SK-N-SH (cell line): ENCODE results near the gene CD276. TPM values are rescaled to one million over a fixed set of nuclear protein-coding genes. Genes with fewer than 3 reads are reported as not detected.
A peak's percentile ranks its signal among the peaks of the same experiment; 100 is the strongest.

Experiments
- FOXJ3 ChIP-seq: sonication (generic); formaldehyde crosslinking; IDR thresholded peaks from 2 replicates; pipeline ENCODE4 v1.5.1; 2020; ENCODE audit warnings: mild to moderate bottlenecking, missing genetic modification reagents
- GATA2 ChIP-seq: sonication (generic); formaldehyde crosslinking; IDR thresholded peaks from 2 replicates; pipeline ENCODE4 v1.5.0; 2020; ENCODE audit warnings: mild to moderate bottlenecking, missing genetic modification reagents
- MXI1 ChIP-seq: IDR thresholded peaks from 2 replicates; pipeline ENCODE4 v1.6.1; 2012; ENCODE audit warnings: mild to moderate bottlenecking, low read depth, low read length, improper control_type of control experiment
- RAD21 ChIP-seq: IDR thresholded peaks from 2 replicates; pipeline ENCODE4 v1.6.1; 2012; ENCODE audit warnings: mild to moderate bottlenecking, low read length
- RCOR1 ChIP-seq: fragments of 150-350 bp; IDR thresholded peaks from 2 replicates; pipeline ENCODE4 v1.6.1; 2017; ENCODE audit warnings: antibody characterized with exemption, low read length
- RFX5 ChIP-seq: IDR thresholded peaks from 2 replicates; pipeline ENCODE4 v1.6.1; 2012; ENCODE audit warnings: mild to moderate bottlenecking, improper control_type of control experiment, low read length
- RXRA ChIP-seq: IDR thresholded peaks from 2 replicates; pipeline ENCODE4 v1.4.0; 2012; ENCODE audit warnings: low read depth, mild to moderate bottlenecking, borderline replicate concordance
- SIN3A ChIP-seq: IDR thresholded peaks from 2 replicates; pipeline ENCODE4 v1.6.1; 2012; ENCODE audit warnings: low read depth, mild to moderate bottlenecking, low read length, moderate library complexity, borderline replicate concordance
- TAF1 ChIP-seq: IDR thresholded peaks from 2 replicates; pipeline ENCODE4 v1.6.1; 2012; ENCODE audit warnings: low read depth, mild to moderate bottlenecking, low read length, moderate library complexity, borderline replicate concordance
- TEAD4 ChIP-seq: IDR thresholded peaks from 2 replicates; pipeline ENCODE4 v1.4.0; 2012; ENCODE audit warnings: mild to moderate bottlenecking, borderline replicate concordance; ENCODE audit not compliant: insufficient read depth
- polyA plus RNA-seq, 3 experiments: library from polyadenylated mRNA; depleted of rRNA; stranded (reverse); fragments of >200 nt; gene quantifications; 2 replicates each; pipeline ENCODE4 v1.2.3, GENCODE V29; 2012
- TF ChIP-seq, protein P1 (sequence below): IDR thresholded peaks from 2 replicates; pipeline ENCODE4 v1.4.0; 2012; ENCODE audit warnings: low read depth, borderline replicate concordance
- TF ChIP-seq, protein P2 (sequence below): IDR thresholded peaks from 2 replicates; pipeline ENCODE4 v1.6.1; 2012; ENCODE audit warnings: mild to moderate bottlenecking, low read depth, low read length, moderate library complexity
- TF ChIP-seq, protein P3 (sequence below): fragments of 150-350 bp; IDR thresholded peaks from 2 replicates; pipeline ENCODE4 v1.6.1; 2016; ENCODE audit warnings: mild to moderate bottlenecking, low read depth, low read length
- TF ChIP-seq, protein P4 (sequence below): IDR thresholded peaks from 2 replicates; pipeline ENCODE4 v1.4.0; 2012; ENCODE audit warnings: low read depth, borderline replicate concordance

CD276 gene
- polyA plus RNA-seq, 1 of the 3 experiments (the other 2 are of a cell fraction): 86.2 TPM

DNA sequence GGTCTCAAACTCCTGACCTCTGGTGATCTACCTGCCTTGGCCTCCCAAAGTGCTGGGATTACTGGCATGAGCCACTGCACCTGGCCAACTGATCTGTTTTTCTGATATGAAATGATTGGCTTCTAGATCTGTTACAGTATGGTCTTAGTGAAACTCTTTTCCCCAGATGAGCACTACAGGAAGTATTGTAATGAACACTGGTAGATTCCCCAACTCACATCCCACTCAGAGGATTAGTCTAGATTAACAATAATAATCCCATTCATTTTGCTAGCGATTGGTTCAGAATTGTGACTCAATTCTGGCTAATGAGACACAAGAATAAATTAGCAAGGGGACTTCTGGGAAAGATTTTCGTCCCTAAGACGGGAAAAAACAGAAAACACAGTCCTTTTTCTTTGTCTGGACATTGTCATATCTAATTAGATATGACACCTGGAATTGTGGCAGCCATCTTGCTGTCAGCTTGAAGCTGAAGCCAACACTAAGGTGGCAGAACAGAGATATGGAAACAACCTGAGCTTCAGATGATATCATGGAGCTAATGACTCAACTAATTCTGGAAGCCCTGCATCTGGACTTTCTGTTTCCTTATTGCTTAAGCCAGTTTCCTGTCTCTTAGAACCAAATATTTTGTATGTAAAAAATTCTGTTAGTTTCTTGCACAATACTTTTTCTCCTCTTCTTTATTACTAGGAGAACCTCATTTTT, 33.6 kb upstream of the CD276 start (continued):
- TF ChIP-seq, protein P1, sequence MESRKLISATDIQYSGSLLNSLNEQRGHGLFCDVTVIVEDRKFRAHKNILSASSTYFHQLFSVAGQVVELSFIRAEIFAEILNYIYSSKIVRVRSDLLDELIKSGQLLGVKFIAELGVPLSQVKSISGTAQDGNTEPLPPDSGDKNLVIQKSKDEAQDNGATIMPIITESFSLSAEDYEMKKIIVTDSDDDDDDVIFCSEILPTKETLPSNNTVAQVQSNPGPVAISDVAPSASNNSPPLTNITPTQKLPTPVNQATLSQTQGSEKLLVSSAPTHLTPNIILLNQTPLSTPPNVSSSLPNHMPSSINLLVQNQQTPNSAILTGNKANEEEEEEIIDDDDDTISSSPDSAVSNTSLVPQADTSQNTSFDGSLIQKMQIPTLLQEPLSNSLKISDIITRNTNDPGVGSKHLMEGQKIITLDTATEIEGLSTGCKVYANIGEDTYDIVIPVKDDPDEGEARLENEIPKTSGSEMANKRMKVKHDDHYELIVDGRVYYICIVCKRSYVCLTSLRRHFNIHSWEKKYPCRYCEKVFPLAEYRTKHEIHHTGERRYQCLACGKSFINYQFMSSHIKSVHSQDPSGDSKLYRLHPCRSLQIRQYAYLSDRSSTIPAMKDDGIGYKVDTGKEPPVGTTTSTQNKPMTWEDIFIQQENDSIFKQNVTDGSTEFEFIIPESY: no peak
- no peak for TF ChIP-seq RXRA
- no peak for TF ChIP-seq RFX5
- TF ChIP-seq SIN3A: no peak
- TF ChIP-seq, protein P2, sequence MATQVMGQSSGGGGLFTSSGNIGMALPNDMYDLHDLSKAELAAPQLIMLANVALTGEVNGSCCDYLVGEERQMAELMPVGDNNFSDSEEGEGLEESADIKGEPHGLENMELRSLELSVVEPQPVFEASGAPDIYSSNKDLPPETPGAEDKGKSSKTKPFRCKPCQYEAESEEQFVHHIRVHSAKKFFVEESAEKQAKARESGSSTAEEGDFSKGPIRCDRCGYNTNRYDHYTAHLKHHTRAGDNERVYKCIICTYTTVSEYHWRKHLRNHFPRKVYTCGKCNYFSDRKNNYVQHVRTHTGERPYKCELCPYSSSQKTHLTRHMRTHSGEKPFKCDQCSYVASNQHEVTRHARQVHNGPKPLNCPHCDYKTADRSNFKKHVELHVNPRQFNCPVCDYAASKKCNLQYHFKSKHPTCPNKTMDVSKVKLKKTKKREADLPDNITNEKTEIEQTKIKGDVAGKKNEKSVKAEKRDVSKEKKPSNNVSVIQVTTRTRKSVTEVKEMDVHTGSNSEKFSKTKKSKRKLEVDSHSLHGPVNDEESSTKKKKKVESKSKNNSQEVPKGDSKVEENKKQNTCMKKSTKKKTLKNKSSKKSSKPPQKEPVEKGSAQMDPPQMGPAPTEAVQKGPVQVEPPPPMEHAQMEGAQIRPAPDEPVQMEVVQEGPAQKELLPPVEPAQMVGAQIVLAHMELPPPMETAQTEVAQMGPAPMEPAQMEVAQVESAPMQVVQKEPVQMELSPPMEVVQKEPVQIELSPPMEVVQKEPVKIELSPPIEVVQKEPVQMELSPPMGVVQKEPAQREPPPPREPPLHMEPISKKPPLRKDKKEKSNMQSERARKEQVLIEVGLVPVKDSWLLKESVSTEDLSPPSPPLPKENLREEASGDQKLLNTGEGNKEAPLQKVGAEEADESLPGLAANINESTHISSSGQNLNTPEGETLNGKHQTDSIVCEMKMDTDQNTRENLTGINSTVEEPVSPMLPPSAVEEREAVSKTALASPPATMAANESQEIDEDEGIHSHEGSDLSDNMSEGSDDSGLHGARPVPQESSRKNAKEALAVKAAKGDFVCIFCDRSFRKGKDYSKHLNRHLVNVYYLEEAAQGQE: no peak
- no peak for TF ChIP-seq TAF1
- TF ChIP-seq FOXJ3: no peak
- TF ChIP-seq, protein P3, sequence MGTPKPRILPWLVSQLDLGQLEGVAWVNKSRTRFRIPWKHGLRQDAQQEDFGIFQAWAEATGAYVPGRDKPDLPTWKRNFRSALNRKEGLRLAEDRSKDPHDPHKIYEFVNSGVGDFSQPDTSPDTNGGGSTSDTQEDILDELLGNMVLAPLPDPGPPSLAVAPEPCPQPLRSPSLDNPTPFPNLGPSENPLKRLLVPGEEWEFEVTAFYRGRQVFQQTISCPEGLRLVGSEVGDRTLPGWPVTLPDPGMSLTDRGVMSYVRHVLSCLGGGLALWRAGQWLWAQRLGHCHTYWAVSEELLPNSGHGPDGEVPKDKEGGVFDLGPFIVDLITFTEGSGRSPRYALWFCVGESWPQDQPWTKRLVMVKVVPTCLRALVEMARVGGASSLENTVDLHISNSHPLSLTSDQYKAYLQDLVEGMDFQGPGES: no peak
- no peak for TF ChIP-seq RAD21
- TF ChIP-seq, protein P4, sequence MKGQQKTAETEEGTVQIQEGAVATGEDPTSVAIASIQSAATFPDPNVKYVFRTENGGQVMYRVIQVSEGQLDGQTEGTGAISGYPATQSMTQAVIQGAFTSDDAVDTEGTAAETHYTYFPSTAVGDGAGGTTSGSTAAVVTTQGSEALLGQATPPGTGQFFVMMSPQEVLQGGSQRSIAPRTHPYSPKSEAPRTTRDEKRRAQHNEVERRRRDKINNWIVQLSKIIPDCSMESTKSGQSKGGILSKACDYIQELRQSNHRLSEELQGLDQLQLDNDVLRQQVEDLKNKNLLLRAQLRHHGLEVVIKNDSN: no peak
- peak; percentile 31; the same call in 1 of the 2 replicates for TF ChIP-seq GATA2 (CRISPR knock-in tag)
- TF ChIP-seq MXI1: no peak
- no peak for TF ChIP-seq RCOR1
- no peak for TF ChIP-seq TEAD4
- TF ChIP-seq, all 33 proteins: peak for 8
